HG02981 (cell line): ENCODE data around the gene ILDR1.
"Not testable (repeated sequence)": the region's sequence is repeated elsewhere in the genome, so short reads cannot be mapped to it uniquely, and the experiment has no call there.

Experiments
- ATAC-seq: cut with Tn5 transposase; IDR thresholded peaks from one replicate; pipeline ENCODE4 v1.9.1; 2021; ENCODE audit warnings: mild to moderate bottlenecking, moderate library complexity; ENCODE audit not compliant: unreplicated experiment

ILDR1 gene

GRCh38 chr3:121956363-121956762, 65.7 kb downstream of the ILDR1 start:
- ATAC-seq: no peak

GRCh38 chr3:121951291-121951919, 70.6 kb downstream of the ILDR1 start:
- no peak for ATAC-seq

DNA sequence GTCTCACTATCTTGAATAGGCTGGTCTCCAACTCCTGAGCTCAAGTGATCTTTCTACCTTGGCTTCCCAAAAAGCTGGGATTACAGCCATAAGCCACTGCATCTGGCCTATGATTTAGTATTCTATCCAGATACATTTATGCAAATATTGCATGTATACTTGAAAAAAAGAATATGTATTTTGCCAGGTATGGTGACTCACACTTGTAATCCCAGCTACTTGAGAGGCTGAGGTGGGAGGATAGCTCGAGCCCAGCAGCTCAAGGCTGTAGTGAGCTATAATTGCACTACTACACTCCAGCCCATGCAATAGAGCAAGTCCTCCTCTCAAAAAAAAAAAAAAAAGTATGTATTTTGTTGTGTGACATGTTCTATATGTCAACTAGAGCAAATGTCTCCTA, 73.4 kb downstream of the ILDR1 start:
- no peak for ATAC-seq

- no peak for ATAC-seq
Measured at GRCh38 chr3:121943431-121943830, 78.6 kb downstream of the ILDR1 start.

DNA sequence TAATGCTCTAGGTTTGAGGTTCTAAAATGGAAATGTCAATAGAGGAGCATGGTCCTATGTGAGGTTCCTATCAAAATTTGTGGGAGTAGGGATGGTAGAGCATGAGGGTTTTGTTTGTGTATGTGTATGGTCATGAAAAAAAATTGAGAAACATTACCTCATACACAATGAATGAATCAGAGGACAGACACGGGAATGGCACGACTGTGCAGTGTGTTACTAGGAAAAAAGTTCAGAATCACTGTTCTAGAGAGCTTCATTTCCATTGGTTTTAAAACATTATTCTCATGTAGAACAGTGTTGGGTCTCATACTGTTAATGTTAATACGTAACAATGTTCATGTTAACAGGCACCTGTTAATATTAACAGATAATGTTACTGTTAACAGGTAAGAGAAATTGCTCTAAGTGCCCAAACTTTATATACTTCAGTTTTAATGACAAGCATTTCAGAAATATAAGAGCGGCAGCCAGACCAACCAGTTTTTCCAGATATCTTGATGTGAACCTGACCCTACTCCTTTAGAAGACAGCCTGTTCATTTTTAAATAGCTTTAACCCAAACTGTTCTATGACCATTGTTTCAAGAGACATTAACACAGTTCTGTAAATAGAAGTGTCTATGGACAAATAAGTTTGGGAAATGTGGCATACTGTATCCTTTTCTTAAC, 79.8 kb downstream of the ILDR1 start:
- no peak for ATAC-seq

DNA sequence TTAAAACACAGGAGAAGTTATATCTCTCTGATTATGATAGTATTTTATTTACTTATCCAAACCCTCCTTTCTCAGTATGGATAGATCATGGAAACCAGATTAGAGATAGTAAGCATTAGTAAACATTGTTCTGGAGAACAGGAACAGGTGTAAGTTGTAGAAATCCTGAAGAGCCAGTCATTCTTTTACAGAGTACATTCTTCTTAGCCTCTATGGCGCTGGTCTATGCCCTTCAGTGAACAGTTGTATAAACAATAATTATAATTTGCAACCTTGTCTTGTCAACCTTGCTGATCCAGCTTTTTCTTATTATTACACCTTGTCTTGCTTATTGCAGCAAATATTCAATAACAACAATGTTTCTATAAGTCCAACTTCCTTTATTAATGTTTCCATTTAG, 80.5 kb downstream of the ILDR1 start:
- no peak for ATAC-seq

DNA sequence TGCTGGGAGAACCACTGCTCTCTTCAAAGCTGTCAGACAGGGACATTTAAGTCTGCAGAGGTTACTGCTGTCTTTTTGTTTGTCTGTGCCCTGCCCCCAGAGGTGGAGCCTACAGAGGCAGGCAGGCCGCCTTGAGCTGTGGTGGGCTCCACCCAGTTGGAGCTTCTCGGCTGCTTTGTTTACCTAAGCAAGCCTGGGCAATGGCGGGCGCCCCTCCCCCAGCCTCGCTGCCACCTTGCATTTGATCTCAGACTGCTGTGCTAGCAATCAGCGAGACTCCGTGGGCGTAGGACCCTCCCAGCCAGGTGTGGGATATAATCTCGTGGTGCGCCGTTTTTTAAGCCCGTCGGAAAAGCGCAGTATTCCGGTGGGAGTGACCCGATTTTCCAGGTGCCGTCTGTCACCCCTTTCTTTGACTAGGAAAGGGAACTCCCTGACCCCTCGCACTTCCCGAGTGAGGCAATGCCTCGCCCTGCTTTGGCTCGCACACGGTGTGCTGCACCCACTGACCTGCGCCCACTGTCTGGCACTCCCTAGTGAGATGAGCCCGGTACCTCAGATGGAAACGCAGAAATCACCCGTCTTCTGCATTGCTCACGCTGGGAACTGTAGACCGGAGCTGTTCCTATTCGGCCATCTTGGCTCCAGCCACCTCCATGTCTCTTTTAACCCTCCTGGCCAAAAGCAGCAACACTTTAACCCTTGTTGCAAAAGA, 83.7 kb downstream of the ILDR1 start:
- not testable (repeated sequence) for ATAC-seq
